HepG2 (cell line): Measurements from ENCODE around the gene UBXN1. TPM values are rescaled to one million over a fixed set of nuclear protein-coding genes. Genes with fewer than 3 reads are reported as not detected.

Experiments
- ATAD3A ChIP-seq: sonication (generic); formaldehyde crosslinking; IDR thresholded peaks from 2 replicates; pipeline ENCODE4 v1.4.0; 2020; ENCODE audit warnings: missing genetic modification reagents
- BRD4 ChIP-seq: sonication (generic); formaldehyde crosslinking; IDR thresholded peaks from 2 replicates; pipeline ENCODE4 v1.4.0; 2020; ENCODE audit warnings: missing genetic modification reagents
- ETV5 ChIP-seq: IDR thresholded peaks from 2 replicates; pipeline ENCODE4 v1.6.1; 2018; ENCODE audit warnings: missing biosample characterization, missing genetic modification reagents, inconsistent platforms, borderline replicate concordance
- FOXA3 ChIP-seq: IDR thresholded peaks from 2 replicates; pipeline ENCODE4 v1.6.1; 2016; ENCODE audit warnings: missing genetic modification reagents, missing compliant biosample characterization
- HNRNPL ChIP-seq: fragments of 200-400 bp; formaldehyde crosslinking; IDR thresholded peaks from 2 replicates; pipeline ENCODE4 v1.6.1; 2017; ENCODE audit warnings: mild to moderate bottlenecking, low read depth, low read length
- KAT2B ChIP-seq: fragments of 150-350 bp; IDR thresholded peaks from 2 replicates; pipeline ENCODE4 v1.6.1; 2014; ENCODE audit warnings: low read depth, low read length, borderline replicate concordance
- MTF2 ChIP-seq: sonication (generic); formaldehyde crosslinking; IDR thresholded peaks from 2 replicates; pipeline ENCODE4 v1.5.0; 2020; ENCODE audit warnings: missing genetic modification reagents, borderline replicate concordance
- NFKB2 ChIP-seq: sonication (generic); formaldehyde crosslinking; IDR thresholded peaks from 2 replicates; pipeline ENCODE4 v1.4.0; 2020; ENCODE audit warnings: missing genetic modification reagents, borderline replicate concordance
- POGZ ChIP-seq: sonication (generic); formaldehyde crosslinking; IDR thresholded peaks from 2 replicates; pipeline ENCODE4 v1.4.0; 2020; ENCODE audit warnings: mild to moderate bottlenecking, missing genetic modification reagents
- RXRB ChIP-seq: IDR thresholded peaks from 2 replicates; pipeline ENCODE4 v1.6.1; 2016; ENCODE audit warnings: borderline replicate concordance, missing genetic modification reagents, missing compliant biosample characterization
- SRSF1 ChIP-seq: fragments of 200-400 bp; formaldehyde crosslinking; optimal IDR thresholded peaks from 2 replicates; pipeline ENCODE3; 2017; ENCODE audit warnings: mild to moderate bottlenecking, low read depth, low read length, moderate library complexity
- TBX3 ChIP-seq: fragments of 450-650 bp; IDR thresholded peaks from 2 replicates; pipeline ENCODE4 v1.6.1; 2017; ENCODE audit warnings: antibody characterized with exemption, mild to moderate bottlenecking, inconsistent platforms, borderline replicate concordance
- TOPORS ChIP-seq: sonication (generic); formaldehyde crosslinking; IDR thresholded peaks from 2 replicates; pipeline ENCODE4 v1.8.0; 2023; ENCODE audit warnings: mild to moderate bottlenecking, missing genetic modification reagents
- ZBTB38 ChIP-seq: sonication (generic); formaldehyde crosslinking; IDR thresholded peaks from 2 replicates; pipeline ENCODE4 v1.5.1; 2020; ENCODE audit warnings: mild to moderate bottlenecking, missing genetic modification reagents
- ZNF296 ChIP-seq: sonication (generic); formaldehyde crosslinking; conservative IDR thresholded peaks from 2 replicates; pipeline ENCODE4 v1.5.0; 2020; ENCODE audit warnings: mild to moderate bottlenecking, missing genetic modification reagents
- ZNF75D ChIP-seq: sonication (generic); formaldehyde crosslinking; IDR thresholded peaks from 2 replicates; pipeline ENCODE4 v1.8.1; 2023; ENCODE audit warnings: missing genetic modification reagents, mild to moderate bottlenecking, borderline replicate concordance
- ZSCAN30 ChIP-seq: sonication (generic); formaldehyde crosslinking; IDR thresholded peaks from 2 replicates; pipeline ENCODE4 v1.5.0; 2020; ENCODE audit warnings: mild to moderate bottlenecking, missing genetic modification reagents
- polyA plus RNA-seq, 8 experiments: library from polyadenylated mRNA; depleted of rRNA in 3 of 8; stranded (reverse) in 7 of 8; unstranded in 1 of 8; fragments of >200 nt; fragmentation: Illumina TruSeq in 4 of 8; extraction: Trizol in 4 of 8; gene quantifications; 2 replicates each; pipeline versions ENCODE4 v1.2.1 to v1.2.3, GENCODE V29; 2011 to 2016; ENCODE audit warnings: low read depth in 4 of 8, missing spikeins in 1 of 8, mixed read lengths in 1 of 8; ENCODE audit not compliant: insufficient read depth in 1 of 8
- total RNA-seq, 5 experiments: library from RNA; depleted of rRNA; stranded (reverse); fragments of >200 nt; fragmentation: Illumina TruSeq; extraction: Trizol; gene quantifications; 2 replicates each; pipeline ENCODE4 v1.2.3, GENCODE V29; 2016; ENCODE audit warnings: low read depth in 1 of 5
- TF ChIP-seq, protein P1 (sequence below): sonication (generic); formaldehyde crosslinking; IDR thresholded peaks from 2 replicates; pipeline ENCODE4 v1.5.1; 2020; ENCODE audit warnings: missing genetic modification reagents, mild to moderate bottlenecking, borderline replicate concordance
- TF ChIP-seq, protein P2 (sequence below): sonication (generic); formaldehyde crosslinking; conservative IDR thresholded peaks from 2 replicates; pipeline ENCODE4 v1.4.0; 2020; ENCODE audit warnings: missing genetic modification reagents
- TF ChIP-seq, protein P3 (sequence below): sonication (generic); formaldehyde crosslinking; IDR thresholded peaks from 2 replicates; pipeline ENCODE4 v1.8.0; 2022; ENCODE audit warnings: missing genetic modification reagents, mild to moderate bottlenecking, inconsistent platforms, borderline replicate concordance
- TF ChIP-seq, protein P4 (sequence below): sonication (generic); formaldehyde crosslinking; IDR thresholded peaks from 2 replicates; pipeline ENCODE4 v1.4.0; 2020; ENCODE audit warnings: missing genetic modification reagents
- TF ChIP-seq, protein P5 (sequence below): sonication (generic); formaldehyde crosslinking; conservative IDR thresholded peaks from 2 replicates; pipeline ENCODE4 v1.8.1; 2023; ENCODE audit warnings: missing genetic modification reagents

Gene UBXN1
- total and polyA plus RNA-seq, 2 of the 13 experiments (the other 11 are each of a cell fraction or from before 2014, with no cell fraction given) = 47.5 to 52.4 TPM

DNA sequence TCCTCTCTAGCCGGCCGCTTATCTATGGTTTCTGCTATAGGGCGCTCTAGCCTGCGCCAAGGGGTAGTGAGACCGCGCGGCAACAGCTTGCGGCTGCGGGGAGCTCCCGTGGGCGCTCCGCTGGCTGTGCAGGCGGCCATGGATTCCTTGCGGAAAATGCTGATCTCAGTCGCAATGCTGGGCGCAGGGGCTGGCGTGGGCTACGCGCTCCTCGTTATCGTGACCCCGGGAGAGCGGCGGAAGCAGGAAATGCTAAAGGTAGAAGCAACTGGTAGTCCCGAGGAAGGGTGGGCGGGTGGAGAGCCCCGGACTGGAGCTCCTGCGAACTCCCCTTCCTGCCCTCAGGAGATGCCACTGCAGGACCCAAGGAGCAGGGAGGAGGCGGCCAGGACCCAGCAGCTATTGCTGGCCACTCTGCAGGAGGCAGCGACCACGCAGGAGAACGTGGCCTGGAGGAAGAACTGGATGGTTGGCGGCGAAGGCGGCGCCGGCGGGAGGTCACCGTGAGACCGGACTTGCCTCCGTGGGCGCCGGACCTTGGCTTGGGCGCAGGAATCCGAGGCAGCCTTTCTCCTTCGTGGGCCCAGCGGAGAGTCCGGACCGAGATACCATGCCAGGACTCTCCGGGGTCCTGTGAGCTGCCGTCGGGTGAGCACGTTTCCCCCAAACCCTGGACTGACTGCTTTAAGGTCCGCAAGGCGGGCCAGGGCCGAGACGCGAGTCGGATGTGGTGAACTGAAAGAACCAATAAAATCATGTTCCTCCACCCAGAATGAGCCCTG is 7.1 kb downstream of the UBXN1 start, which contains the start of the genes LBHD1 and UQCC3 (continued):
- TF ChIP-seq ETV5 (CRISPR knock-in tag) = peak; percentile 45; the same call in 1 of the 2 replicates
- peak; percentile 68 for TF ChIP-seq ZBTB38 (CRISPR knock-in tag)
- TF ChIP-seq NFKB2 (CRISPR knock-in tag) = no peak
- TF ChIP-seq, protein P1, sequence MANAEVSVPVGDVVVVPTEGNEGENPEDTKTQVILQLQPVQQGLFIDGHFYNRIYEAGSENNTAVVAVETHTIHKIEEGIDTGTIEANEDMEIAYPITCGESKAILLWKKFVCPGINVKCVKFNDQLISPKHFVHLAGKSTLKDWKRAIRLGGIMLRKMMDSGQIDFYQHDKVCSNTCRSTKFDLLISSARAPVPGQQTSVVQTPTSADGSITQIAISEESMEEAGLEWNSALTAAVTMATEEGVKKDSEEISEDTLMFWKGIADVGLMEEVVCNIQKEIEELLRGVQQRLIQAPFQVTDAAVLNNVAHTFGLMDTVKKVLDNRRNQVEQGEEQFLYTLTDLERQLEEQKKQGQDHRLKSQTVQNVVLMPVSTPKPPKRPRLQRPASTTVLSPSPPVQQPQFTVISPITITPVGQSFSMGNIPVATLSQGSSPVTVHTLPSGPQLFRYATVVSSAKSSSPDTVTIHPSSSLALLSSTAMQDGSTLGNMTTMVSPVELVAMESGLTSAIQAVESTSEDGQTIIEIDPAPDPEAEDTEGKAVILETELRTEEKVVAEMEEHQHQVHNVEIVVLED (CRISPR knock-in tag) = peak; percentile 63; the same call in 1 of the 2 replicates
- no peak for TF ChIP-seq KAT2B
- TF ChIP-seq ZNF75D (CRISPR knock-in tag) = no peak
- TF ChIP-seq ATAD3A (CRISPR knock-in tag) = no peak
- TF ChIP-seq SRSF1 = peak; percentile 69
- TF ChIP-seq FOXA3 (CRISPR knock-in tag) = no peak
- TF ChIP-seq, protein P2, sequence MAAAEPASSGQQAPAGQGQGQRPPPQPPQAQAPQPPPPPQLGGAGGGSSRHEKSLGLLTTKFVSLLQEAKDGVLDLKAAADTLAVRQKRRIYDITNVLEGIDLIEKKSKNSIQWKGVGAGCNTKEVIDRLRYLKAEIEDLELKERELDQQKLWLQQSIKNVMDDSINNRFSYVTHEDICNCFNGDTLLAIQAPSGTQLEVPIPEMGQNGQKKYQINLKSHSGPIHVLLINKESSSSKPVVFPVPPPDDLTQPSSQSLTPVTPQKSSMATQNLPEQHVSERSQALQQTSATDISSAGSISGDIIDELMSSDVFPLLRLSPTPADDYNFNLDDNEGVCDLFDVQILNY (CRISPR knock-in tag) = no peak
- no peak; the same call in 1 of the 2 replicates for TF ChIP-seq BRD4 (CRISPR knock-in tag)
- TF ChIP-seq, protein P3, sequence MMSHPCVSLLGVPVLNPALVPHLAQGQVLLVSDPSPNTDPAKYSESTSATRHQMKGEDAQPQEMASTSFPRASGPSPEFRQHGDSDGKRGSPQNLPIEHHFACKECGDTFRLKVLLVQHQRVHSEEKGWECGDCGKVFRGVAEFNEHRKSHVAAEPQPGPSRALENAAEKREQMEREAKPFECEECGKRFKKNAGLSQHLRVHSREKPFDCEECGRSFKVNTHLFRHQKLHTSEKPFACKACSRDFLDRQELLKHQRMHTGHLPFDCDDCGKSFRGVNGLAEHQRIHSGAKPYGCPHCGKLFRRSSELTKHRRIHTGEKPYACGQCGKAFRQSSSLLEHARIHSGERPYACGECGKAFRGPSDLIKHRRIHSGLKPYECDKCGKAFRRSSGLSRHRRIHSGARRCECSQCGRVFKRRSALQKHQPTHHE (CRISPR knock-in tag) = no peak; the same call in 1 of the 2 replicates
- peak; percentile 65; the same call in 1 of the 2 replicates for TF ChIP-seq POGZ (CRISPR knock-in tag)
- TF ChIP-seq TBX3 = no peak
- no peak for TF ChIP-seq ZNF296 (CRISPR knock-in tag)
- TF ChIP-seq, protein P4, sequence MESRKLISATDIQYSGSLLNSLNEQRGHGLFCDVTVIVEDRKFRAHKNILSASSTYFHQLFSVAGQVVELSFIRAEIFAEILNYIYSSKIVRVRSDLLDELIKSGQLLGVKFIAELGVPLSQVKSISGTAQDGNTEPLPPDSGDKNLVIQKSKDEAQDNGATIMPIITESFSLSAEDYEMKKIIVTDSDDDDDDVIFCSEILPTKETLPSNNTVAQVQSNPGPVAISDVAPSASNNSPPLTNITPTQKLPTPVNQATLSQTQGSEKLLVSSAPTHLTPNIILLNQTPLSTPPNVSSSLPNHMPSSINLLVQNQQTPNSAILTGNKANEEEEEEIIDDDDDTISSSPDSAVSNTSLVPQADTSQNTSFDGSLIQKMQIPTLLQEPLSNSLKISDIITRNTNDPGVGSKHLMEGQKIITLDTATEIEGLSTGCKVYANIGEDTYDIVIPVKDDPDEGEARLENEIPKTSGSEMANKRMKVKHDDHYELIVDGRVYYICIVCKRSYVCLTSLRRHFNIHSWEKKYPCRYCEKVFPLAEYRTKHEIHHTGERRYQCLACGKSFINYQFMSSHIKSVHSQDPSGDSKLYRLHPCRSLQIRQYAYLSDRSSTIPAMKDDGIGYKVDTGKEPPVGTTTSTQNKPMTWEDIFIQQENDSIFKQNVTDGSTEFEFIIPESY = no peak
- no peak for TF ChIP-seq TOPORS (CRISPR knock-in tag)
- 0 out of 2 replicates have a peak, but pooled peaks have one; percentile 56 for TF ChIP-seq HNRNPL
- 0 out of 2 replicates have a peak, but pooled peaks have one; percentile 44 for TF ChIP-seq RXRB (CRISPR knock-in tag)
- TF ChIP-seq MTF2 = no peak
- TF ChIP-seq, protein P5, sequence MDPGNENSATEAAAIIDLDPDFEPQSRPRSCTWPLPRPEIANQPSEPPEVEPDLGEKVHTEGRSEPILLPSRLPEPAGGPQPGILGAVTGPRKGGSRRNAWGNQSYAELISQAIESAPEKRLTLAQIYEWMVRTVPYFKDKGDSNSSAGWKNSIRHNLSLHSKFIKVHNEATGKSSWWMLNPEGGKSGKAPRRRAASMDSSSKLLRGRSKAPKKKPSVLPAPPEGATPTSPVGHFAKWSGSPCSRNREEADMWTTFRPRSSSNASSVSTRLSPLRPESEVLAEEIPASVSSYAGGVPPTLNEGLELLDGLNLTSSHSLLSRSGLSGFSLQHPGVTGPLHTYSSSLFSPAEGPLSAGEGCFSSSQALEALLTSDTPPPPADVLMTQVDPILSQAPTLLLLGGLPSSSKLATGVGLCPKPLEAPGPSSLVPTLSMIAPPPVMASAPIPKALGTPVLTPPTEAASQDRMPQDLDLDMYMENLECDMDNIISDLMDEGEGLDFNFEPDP (CRISPR knock-in tag) = no peak
- no peak for TF ChIP-seq ZSCAN30 (CRISPR knock-in tag)
